ENCODE results near the gene BRF1. TPM values are rescaled to one million over a fixed set of nuclear protein-coding genes. Genes with fewer than 3 reads are reported as not detected.

BRF1 gene
- total RNA-seq, 1 donor from 2014 or later, result 47.7 TPM

- DNase-seq (ENCODE audit: extremely low spot score, unreplicated experiment), result no peak
- Mint-ChIP-seq H3K36me3 (no peaks in the 10 kb centered on the region), H3K4me3 (peak overlapping the region; percentile 92), H3K27me3 (no peaks in the 10 kb centered on the region), H3K4me1 (ENCODE audit: unreplicated experiment) (peaks cover 13% of the 10 kb centered on the region), H3K9me3 (no peaks in the 10 kb centered on the region), H3K27ac (no peak overlapping the region)
- TF ChIP-seq, protein P1, sequence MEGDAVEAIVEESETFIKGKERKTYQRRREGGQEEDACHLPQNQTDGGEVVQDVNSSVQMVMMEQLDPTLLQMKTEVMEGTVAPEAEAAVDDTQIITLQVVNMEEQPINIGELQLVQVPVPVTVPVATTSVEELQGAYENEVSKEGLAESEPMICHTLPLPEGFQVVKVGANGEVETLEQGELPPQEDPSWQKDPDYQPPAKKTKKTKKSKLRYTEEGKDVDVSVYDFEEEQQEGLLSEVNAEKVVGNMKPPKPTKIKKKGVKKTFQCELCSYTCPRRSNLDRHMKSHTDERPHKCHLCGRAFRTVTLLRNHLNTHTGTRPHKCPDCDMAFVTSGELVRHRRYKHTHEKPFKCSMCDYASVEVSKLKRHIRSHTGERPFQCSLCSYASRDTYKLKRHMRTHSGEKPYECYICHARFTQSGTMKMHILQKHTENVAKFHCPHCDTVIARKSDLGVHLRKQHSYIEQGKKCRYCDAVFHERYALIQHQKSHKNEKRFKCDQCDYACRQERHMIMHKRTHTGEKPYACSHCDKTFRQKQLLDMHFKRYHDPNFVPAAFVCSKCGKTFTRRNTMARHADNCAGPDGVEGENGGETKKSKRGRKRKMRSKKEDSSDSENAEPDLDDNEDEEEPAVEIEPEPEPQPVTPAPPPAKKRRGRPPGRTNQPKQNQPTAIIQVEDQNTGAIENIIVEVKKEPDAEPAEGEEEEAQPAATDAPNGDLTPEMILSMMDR (conservative IDR thresholded peaks at IDR 0.05), result no peak
Observed at GRCh38 chr14:105316577-105316941, 15.8 kb upstream of the BRF1 start.

DNA sequence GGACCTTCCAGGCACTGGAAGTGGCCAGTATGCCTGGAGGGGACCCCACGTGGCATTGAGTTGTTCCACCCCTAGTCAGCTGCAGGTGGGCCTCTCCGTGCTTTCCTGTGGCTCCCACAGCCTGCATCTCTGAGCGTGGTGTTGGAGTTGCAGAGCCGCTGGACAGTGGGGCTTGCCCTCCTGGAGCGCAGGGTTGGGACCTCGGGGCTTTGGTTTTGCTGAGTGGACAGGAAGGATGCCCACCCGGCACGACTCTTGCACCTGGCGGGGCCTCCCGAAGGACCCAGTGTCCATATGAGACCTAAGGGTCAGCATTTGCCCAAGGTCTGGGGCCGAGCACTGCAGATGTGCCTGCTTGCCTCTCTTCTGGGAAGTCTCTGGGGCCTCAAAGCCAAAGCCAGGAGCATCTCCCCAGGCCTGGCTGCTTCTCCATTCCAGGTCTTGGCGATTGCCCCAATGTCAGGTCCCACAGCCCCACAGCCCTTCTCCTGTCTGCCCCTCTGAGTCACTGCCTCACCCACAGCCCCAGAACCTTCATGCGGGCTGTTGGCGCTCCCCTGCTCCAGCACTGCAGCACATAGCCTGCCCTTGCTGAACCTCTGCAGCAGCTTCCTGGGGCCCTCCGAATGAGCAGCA, 15.3 kb upstream of the BRF1 start:
- TF ChIP-seq, protein P1 (conservative IDR thresholded peaks at IDR 0.05), result no peak
- Mint-ChIP-seq H3K9me3 (no peaks in the 10 kb centered on the region), H3K27ac (peak overlapping the region; percentile 76), H3K4me1 (ENCODE audit: unreplicated experiment) (peaks cover 13% of the 10 kb centered on the region), H3K36me3 (no peaks in the 10 kb centered on the region), H3K27me3 (no peaks in the 10 kb centered on the region), H3K4me3 (peak overlapping the region; percentile 92)
- no peak for DNase-seq (ENCODE audit: extremely low spot score, unreplicated experiment)

DNA sequence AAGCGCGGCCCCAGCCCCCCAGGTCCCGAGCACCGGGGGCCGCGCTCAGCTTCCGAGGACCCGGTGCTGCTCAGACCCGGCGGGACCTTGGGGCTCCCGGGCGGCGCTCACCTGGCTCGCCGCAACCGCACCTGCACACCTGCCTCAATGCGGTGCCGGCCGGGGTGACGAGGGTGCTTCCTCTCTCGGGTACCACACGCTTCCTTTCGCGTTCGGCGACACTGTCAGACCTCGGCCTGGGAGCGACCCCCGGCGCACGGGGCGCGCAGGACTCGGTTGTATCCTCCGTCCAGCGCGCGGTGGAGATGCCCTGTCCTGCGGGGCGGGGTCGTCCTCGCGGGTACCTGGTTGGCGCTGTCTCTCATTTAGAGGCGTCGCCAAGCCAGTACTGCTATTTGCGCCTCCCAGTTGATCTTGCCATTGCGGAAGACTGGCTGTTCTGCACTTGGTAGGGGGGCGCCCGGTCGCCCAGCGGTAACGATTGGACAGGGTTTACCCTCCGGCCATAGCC, 14.5 kb upstream of the BRF1 start:
- H3K27me3 Mint-ChIP-seq, result no peaks in the 10 kb centered on the region
- H3K27ac Mint-ChIP-seq, result peak overlapping the region; percentile 76
- no peaks in the 10 kb centered on the region for H3K36me3 Mint-ChIP-seq
- H3K9me3 Mint-ChIP-seq, result no peaks in the 10 kb centered on the region
- DNase-seq (ENCODE audit: extremely low spot score, unreplicated experiment), result peak; percentile 71
- H3K4me3 Mint-ChIP-seq, result peak overlapping the region; percentile 92
- H3K4me1 Mint-ChIP-seq (ENCODE audit: unreplicated experiment), result peaks cover 13% of the 10 kb centered on the region
- TF ChIP-seq, protein P1 (conservative IDR thresholded peaks at IDR 0.05), result no peak

DNA sequence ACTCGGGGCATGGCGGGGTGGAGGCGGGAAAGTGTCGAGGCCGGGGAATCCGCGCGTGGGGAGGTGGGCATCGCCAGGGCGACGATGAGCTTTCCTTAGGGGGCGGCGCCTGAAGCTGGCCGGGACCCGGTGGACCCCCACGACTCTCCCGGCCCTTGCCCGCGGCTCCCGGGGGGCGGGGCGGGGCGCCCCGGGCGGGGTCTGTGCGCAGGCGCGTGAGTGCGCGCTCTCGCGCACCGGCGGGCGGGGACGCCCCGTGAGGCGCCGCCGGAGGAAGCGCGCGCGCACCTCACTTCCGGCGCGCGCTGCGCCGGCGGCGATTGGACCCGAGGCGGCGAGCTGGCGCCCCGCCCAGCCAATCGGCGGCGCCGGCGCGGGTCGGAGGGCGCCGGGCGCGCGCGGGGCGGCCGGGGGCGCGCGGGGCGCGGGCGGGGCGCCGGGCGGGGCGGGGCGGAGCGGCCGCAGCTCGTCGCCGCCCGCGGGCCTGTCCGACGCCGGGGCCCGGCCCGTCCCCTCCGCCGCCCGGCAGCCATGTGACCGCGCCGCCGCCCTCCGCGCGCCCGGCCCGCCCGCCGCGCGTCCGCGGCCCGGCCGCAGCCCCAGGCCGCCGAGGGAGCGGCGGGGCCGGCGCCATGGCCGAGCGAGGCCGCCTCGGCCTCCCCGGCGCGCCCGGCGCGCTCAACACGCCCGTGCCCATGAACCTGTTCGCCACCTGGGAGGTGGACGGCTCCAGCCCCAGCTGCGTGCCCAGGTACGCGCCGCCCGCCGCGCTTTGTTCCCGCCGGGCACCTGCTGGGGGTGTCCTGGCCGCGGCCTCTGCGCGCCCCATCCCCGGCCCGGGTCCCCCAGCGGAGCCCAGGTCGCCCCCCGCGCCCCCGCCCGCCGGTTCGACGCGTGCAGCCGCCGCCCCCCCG, 13.7 kb upstream of the BRF1 start, which contains the start of gene PACS2:
TSS of gene PACS2 (plus strand) at position 462 of the 914 bp plus-strand sequence. CDS start at position 633, 171 bp downstream.
- TF ChIP-seq, protein P1 (conservative IDR thresholded peaks at IDR 0.05), result no peak
- peak within 1 kb of the TSS; percentile 90 for H3K27ac Mint-ChIP-seq
- H3K36me3 Mint-ChIP-seq, result no peaks in the 10 kb centered on the region

GRCh38 chr14:105313381-105314286, 12.8 kb upstream of the BRF1 start:
- Mint-ChIP-seq H3K36me3 (no peaks in the 10 kb centered on the region), H3K4me3 (peak overlapping the region; percentile 92), H3K27ac (peak overlapping the region; percentile 90), H3K9me3 (no peaks in the 10 kb centered on the region), H3K27me3 (no peaks in the 10 kb centered on the region), H3K4me1 (ENCODE audit: unreplicated experiment) (peaks cover 13% of the 10 kb centered on the region)
- peak; percentile 69 for DNase-seq (ENCODE audit: extremely low spot score, unreplicated experiment)
- TF ChIP-seq, protein P1 (conservative IDR thresholded peaks at IDR 0.05), result no peak

More for the DNA sequence above, 13.7 kb upstream of the BRF1 start, which contains the start of gene PACS2:
- no peaks in the 10 kb centered on the region for H3K9me3 Mint-ChIP-seq
- H3K4me3 Mint-ChIP-seq, result peak within 1 kb of the TSS; percentile 92
- H3K4me1 Mint-ChIP-seq (ENCODE audit: unreplicated experiment), result peaks cover 13% of the 10 kb centered on the region
- DNase-seq (ENCODE audit: extremely low spot score, unreplicated experiment), result peak; percentile 87
- H3K27me3 Mint-ChIP-seq, result no peaks in the 10 kb centered on the region
